GM21825 (cell line): ENCODE results near the gene PDPN.

Experiments used
- ATAC-seq: cut with Tn5 transposase; IDR thresholded peaks from one replicate; pipeline ENCODE4 v1.9.1; 2021; ENCODE audit warnings: mild to moderate bottlenecking, moderate library complexity; ENCODE audit not compliant: unreplicated experiment

PDPN gene

GRCh38 chr1:13616234-13616633, 32.6 kb downstream of the PDPN start:
- ATAC-seq = no peak

- ATAC-seq = no peak
Observed at GRCh38 chr1:13617108-13617507, 33.5 kb downstream of the PDPN start.

DNA sequence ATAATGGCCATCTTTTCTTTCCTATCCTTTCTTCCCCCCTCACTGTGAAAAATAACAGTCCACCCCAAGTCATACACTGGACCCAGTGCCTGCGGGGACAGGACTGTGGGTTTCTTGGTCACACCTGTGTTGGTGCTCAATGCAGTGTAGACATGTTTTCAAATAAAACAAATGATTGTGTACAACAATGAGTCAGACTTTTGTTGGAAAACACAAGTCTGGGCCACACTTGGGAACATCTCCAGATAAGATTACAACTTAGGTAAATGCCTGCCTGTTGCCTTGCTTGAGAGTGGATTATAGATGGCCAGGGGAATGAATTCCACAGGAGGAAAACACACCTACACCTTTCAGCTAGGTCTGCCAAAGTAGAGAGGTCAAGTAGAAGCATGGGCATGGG, 34.1 kb downstream of the PDPN start:
- ATAC-seq = no peak

DNA sequence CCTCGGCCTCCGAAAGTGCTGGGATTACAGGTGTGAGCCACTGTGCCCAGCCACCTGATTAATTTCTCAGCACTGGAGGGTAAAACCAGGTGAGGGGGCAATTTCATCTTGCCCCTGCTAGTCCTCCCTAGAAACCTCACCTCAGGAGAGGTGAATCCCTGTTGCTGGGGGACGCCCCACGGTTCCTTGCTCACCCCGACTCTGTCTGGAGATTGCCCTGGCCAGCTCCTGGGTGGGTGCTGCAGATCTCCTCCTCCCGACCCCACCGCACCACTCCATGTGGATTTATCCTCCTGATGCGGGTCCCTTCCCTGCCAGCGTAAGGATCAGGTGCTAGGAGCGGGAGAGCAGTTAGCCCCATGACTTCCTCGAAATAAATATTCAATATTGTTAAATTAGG, 34.9 kb downstream of the PDPN start:
- no peak for ATAC-seq

GRCh38 chr1:13619909-13620308, 36.3 kb downstream of the PDPN start:
- no peak for ATAC-seq

- ATAC-seq = no peak
Observed at GRCh38 chr1:13620825-13621224, 37.2 kb downstream of the PDPN start.

- no peak for ATAC-seq
Observed at GRCh38 chr1:13622446-13622845, 38.8 kb downstream of the PDPN start.

GRCh38 chr1:13623021-13623637, 39.5 kb downstream of the PDPN start:
- no peak for ATAC-seq

- no peak for ATAC-seq
Observed at GRCh38 chr1:13624526-13624925, 40.9 kb downstream of the PDPN start.

GRCh38 chr1:13627127-13627526, 43.5 kb downstream of the PDPN start:
- no peak for ATAC-seq

DNA sequence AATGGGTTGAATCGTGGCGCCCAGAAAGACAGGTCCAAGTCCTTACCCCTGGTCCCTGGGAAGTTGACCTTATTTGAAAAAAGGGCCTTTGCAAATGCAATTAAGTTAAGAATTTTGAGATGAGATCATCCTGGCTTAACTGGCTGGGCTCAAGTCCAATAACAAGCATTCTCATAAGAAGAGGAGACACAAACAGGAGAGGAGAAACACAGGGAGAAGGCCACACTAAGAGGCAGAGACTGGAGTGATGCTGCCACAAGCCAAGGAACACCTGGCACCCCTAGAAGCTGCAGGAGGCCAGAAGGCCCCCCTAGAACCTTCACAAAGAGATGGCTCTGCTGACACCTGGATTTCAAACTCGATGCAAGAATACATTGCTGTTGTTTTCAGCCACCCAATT, 44.6 kb downstream of the PDPN start:
- no peak for ATAC-seq

- ATAC-seq = no peak
Observed at GRCh38 chr1:13628711-13629110, 45.1 kb downstream of the PDPN start.

- ATAC-seq = no peak
Observed at GRCh38 chr1:13642306-13643004, 58.8 kb downstream of the PDPN start.

GRCh38 chr1:13643017-13643416, 59.4 kb downstream of the PDPN start:
- no peak for ATAC-seq

GRCh38 chr1:13646521-13646920, 62.9 kb downstream of the PDPN start:
- no peak for ATAC-seq

- ATAC-seq = no peak
Observed at GRCh38 chr1:13651279-13651678, 67.6 kb downstream of the PDPN start.

DNA sequence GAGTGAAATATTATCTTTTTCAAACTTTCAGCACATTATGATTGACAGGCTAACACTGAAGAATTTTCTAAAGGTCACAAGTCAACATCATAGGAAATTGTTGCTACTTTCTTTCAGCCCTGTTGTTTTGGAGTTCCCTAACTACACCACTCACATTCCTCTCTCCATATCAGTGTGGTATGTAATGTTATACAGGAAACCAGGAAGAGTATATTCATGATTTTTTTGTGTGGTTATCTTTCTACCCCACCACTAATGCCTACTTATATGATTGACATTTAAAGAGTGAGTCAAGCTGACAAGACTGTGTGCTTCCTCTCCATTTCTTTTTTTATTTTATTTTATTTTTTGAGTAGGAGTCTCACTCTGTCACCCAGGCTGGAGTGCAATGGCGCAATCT, 68.6 kb downstream of the PDPN start:
- no peak for ATAC-seq

DNA sequence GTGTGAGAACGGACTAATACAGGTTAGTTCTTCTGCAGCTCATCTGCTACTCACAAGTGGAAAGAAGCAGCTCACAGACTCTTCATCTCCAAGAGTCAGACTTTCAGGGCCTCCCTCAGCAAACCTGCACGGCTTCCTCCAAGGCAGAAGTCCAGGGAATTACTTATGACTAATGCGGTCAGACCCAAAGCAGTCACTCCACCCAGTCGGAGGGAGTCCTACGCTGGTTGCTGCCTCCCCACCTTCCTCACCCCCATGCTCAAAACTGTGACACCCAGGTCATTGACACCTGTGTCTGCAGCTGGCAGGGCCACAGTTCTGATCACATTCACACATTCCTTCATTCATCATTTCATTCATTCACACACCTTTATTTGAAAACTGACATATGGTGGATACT, 77.9 kb downstream of the PDPN start:
- no peak for ATAC-seq

- no peak for ATAC-seq
Observed at GRCh38 chr1:13662493-13662892, 78.9 kb downstream of the PDPN start.

DNA sequence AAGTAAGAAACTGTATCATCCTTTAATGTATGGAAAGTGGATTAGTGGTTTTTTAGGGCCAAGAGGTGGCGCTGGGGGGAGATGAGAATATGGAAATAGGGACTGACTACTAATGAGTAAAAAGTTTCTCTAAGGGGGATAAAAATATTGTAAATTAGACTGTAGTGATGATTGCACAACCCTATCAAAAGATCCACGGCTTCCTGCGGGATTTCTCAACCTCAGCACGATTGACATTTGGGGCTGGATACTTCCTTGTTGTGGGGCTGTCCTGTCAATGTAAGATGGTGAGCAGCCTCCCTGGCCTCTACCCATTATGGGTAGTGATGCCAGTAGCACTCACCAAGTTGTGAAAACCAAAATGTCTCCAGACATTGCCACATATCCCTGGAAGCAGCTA, 80.3 kb downstream of the PDPN start:
- no peak for ATAC-seq

GRCh38 chr1:13664451-13664850, 80.8 kb downstream of the PDPN start:
- no peak for ATAC-seq

- ATAC-seq = no peak
Observed at GRCh38 chr1:13666317-13666716, 82.7 kb downstream of the PDPN start.
